ENCODE data around the gene GP1BA.
A peak's percentile ranks its signal among the peaks of the same experiment; 100 is the strongest.

The GP1BA gene

GRCh38 chr17:4960279-4960922, 28.3 kb downstream of the GP1BA start:
- TF ChIP-seq EP300 (IDR thresholded peaks at IDR 0.05; ENCODE audit: borderline replicate concordance): no peak
- TF ChIP-seq TEAD4 (IDR thresholded peaks at IDR 0.05): no peak
- no peak for TF ChIP-seq CEBPB (IDR thresholded peaks at IDR 0.05)
- TF ChIP-seq FOXM1 (IDR thresholded peaks at IDR 0.05; ENCODE audit: borderline replicate concordance, low read depth): no peak
- no peak for TF ChIP-seq CREB1 (IDR thresholded peaks at IDR 0.05; ENCODE audit: low read depth)
- TF ChIP-seq YY1 (IDR thresholded peaks at IDR 0.05; ENCODE audit: low read depth): no peak
- TF ChIP-seq ZBTB7A (IDR thresholded peaks at IDR 0.05; ENCODE audit: low read depth): no peak
- TF ChIP-seq MAX (IDR thresholded peaks at IDR 0.05): no peak

GRCh38 chr17:4965311-4965986, 33.4 kb downstream of the GP1BA start:
- TF ChIP-seq TCF12 (IDR thresholded peaks at IDR 0.05; ENCODE audit: low read depth) (no peak), REST (IDR thresholded peaks at IDR 0.05; ENCODE audit: low read depth) (no peak), EP300 (IDR thresholded peaks at IDR 0.05; ENCODE audit: borderline replicate concordance) (no peak), FOXM1 (IDR thresholded peaks at IDR 0.05; ENCODE audit: borderline replicate concordance, low read depth) (no peak), NFIC (IDR thresholded peaks at IDR 0.05) (no peak), TEAD4 (IDR thresholded peaks at IDR 0.05) (no peak), EGR1 (IDR thresholded peaks at IDR 0.05) (no peak)

- TF ChIP-seq CEBPB (IDR thresholded peaks at IDR 0.05): no peak
- no peak for TF ChIP-seq NFIC (IDR thresholded peaks at IDR 0.05)
- no peak for TF ChIP-seq YY1 (IDR thresholded peaks at IDR 0.05; ENCODE audit: low read depth)
- no peak for TF ChIP-seq CREB1 (IDR thresholded peaks at IDR 0.05; ENCODE audit: low read depth)
- peak; percentile 66; the same call in 1 of the 2 replicates for TF ChIP-seq ZBTB7A (IDR thresholded peaks at IDR 0.05; ENCODE audit: low read depth)
- TF ChIP-seq MAX (IDR thresholded peaks at IDR 0.05): peak; percentile 72
- TF ChIP-seq EGR1 (IDR thresholded peaks at IDR 0.05): no peak
- peak; percentile 34; the same call in 1 of the 2 replicates for TF ChIP-seq USF1 (IDR thresholded peaks at IDR 0.05)
- TF ChIP-seq TCF12 (IDR thresholded peaks at IDR 0.05; ENCODE audit: low read depth): 0 out of 2 replicates have a peak, but pooled peaks have one; percentile 42
- TF ChIP-seq RAD21 (IDR thresholded peaks at IDR 0.05; ENCODE audit: low read depth): no peak
- peak; percentile 82 for TF ChIP-seq TAF1 (IDR thresholded peaks at IDR 0.05; ENCODE audit: low read depth)
- no peak for TF ChIP-seq REST (IDR thresholded peaks at IDR 0.05; ENCODE audit: low read depth)
- TF ChIP-seq EP300 (IDR thresholded peaks at IDR 0.05; ENCODE audit: borderline replicate concordance): peak; percentile 24; the same call in 1 of the 2 replicates
- peak; percentile 50; the same call in 1 of the 2 replicates for TF ChIP-seq FOXM1 (IDR thresholded peaks at IDR 0.05; ENCODE audit: borderline replicate concordance, low read depth)
- peak; percentile 87 for TF ChIP-seq TEAD4 (IDR thresholded peaks at IDR 0.05)
Observed at GRCh38 chr17:4966844-4967538, 34.9 kb downstream of the GP1BA start.

GRCh38 chr17:4967539-4968485, 35.7 kb downstream of the GP1BA start, which contains the start of gene SPAG7:
Gene SPAG7 (minus strand): TSS chr17:4967817. CDS start chr17:4967804, 13 bp downstream.
- TF ChIP-seq YY1 (IDR thresholded peaks at IDR 0.05; ENCODE audit: low read depth) (peak; percentile 96), FOXM1 (IDR thresholded peaks at IDR 0.05; ENCODE audit: borderline replicate concordance, low read depth) (no peak), TAF1 (IDR thresholded peaks at IDR 0.05; ENCODE audit: low read depth) (peak; percentile 92), REST (IDR thresholded peaks at IDR 0.05; ENCODE audit: low read depth) (no peak), TEAD4 (IDR thresholded peaks at IDR 0.05) (no peak; the same call in 1 of the 2 replicates), USF1 (IDR thresholded peaks at IDR 0.05) (no peak), MAX (IDR thresholded peaks at IDR 0.05) (peak; percentile 76), TCF12 (IDR thresholded peaks at IDR 0.05; ENCODE audit: low read depth) (peak; percentile 57; the same call in 1 of the 2 replicates), ZBTB7A (IDR thresholded peaks at IDR 0.05; ENCODE audit: low read depth) (peak; percentile 97), NFIC (IDR thresholded peaks at IDR 0.05) (peak; percentile 67), EP300 (IDR thresholded peaks at IDR 0.05; ENCODE audit: borderline replicate concordance) (0 out of 2 replicates have a peak, but pooled peaks have one; percentile 23), CEBPB (IDR thresholded peaks at IDR 0.05) (no peak), EGR1 (IDR thresholded peaks at IDR 0.05) (peak; percentile 88), CREB1 (IDR thresholded peaks at IDR 0.05; ENCODE audit: low read depth) (no peak), RAD21 (IDR thresholded peaks at IDR 0.05; ENCODE audit: low read depth) (peak; percentile 48; the same call in 1 of the 2 replicates)
